ENCODE results near the gene MCIDAS. TPM values are rescaled to one million over a fixed set of nuclear protein-coding genes. Genes with fewer than 3 reads are reported as not detected.

Gene MCIDAS
- total RNA-seq, 1 experiment from 2014 or later: 2.9 TPM

- in situ Hi-C loops (cut with HindIII; ENCODE audit: low pct_unique_long_range_greater_than_20kb, low sequenced_read_pairs): no loop called here
- H3K27ac ChIP-seq (ENCODE audit: low read length): no peak overlapping the region
- TF ChIP-seq, protein P1, sequence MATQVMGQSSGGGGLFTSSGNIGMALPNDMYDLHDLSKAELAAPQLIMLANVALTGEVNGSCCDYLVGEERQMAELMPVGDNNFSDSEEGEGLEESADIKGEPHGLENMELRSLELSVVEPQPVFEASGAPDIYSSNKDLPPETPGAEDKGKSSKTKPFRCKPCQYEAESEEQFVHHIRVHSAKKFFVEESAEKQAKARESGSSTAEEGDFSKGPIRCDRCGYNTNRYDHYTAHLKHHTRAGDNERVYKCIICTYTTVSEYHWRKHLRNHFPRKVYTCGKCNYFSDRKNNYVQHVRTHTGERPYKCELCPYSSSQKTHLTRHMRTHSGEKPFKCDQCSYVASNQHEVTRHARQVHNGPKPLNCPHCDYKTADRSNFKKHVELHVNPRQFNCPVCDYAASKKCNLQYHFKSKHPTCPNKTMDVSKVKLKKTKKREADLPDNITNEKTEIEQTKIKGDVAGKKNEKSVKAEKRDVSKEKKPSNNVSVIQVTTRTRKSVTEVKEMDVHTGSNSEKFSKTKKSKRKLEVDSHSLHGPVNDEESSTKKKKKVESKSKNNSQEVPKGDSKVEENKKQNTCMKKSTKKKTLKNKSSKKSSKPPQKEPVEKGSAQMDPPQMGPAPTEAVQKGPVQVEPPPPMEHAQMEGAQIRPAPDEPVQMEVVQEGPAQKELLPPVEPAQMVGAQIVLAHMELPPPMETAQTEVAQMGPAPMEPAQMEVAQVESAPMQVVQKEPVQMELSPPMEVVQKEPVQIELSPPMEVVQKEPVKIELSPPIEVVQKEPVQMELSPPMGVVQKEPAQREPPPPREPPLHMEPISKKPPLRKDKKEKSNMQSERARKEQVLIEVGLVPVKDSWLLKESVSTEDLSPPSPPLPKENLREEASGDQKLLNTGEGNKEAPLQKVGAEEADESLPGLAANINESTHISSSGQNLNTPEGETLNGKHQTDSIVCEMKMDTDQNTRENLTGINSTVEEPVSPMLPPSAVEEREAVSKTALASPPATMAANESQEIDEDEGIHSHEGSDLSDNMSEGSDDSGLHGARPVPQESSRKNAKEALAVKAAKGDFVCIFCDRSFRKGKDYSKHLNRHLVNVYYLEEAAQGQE (IDR thresholded peaks at IDR 0.05; ENCODE audit: insufficient read depth in 1 of 2, low read depth in 2 of 2, low read length in 1 of 2): no peak
- TF ChIP-seq POLR2AphosphoS5 (IDR thresholded peaks at IDR 0.05; ENCODE audit: low read depth, low read length) (no peak), TCF7L2 (IDR thresholded peaks at IDR 0.05; ENCODE audit: low read depth, low read length) (peak; percentile 77)
- intact Hi-C loops (cut with micrococcal nuclease; ENCODE audit: unreplicated experiment): no loop called here
- no peaks in the 10 kb centered on the region; the same call in 1 of the 2 replicates for H3K27me3 ChIP-seq (ENCODE audit: control insufficient read depth, insufficient read depth, low read length)
- DNase-seq (ENCODE audit: low read depth, low spot score): no peak
- BruUV-seq (replicated peaks): no TSS peak
- ChIA-PET CTCF (no interaction called here), POLR2A (interaction anchor here (0.6 kb wide), 1 partner anchor 11 kb away, joined by 3 read pairs; no protein-coding TSS in a partner anchor)
- ATAC-seq: peak; percentile 62; the same call in 1 of the 2 replicates
- no peak overlapping the region for H3K4me3 ChIP-seq (ENCODE audit: low read depth in 2 of 2, low read length in 2 of 2)
- H3K9me3 ChIP-seq (ENCODE audit: control insufficient read depth, insufficient read depth, low read depth, low read length): no peaks in the 10 kb centered on the region
- peaks cover 7% of the 10 kb centered on the region; the same call in 1 of the 2 replicates for H3K4me1 ChIP-seq (ENCODE audit: control insufficient read depth, insufficient read depth, low read length)
- no peaks in the 10 kb centered on the region for H3K36me3 ChIP-seq (ENCODE audit: control insufficient read depth, insufficient read depth, low read length)
Measured at GRCh38 chr5:55211184-55211874, 15.8 kb downstream of the MCIDAS start.

DNA sequence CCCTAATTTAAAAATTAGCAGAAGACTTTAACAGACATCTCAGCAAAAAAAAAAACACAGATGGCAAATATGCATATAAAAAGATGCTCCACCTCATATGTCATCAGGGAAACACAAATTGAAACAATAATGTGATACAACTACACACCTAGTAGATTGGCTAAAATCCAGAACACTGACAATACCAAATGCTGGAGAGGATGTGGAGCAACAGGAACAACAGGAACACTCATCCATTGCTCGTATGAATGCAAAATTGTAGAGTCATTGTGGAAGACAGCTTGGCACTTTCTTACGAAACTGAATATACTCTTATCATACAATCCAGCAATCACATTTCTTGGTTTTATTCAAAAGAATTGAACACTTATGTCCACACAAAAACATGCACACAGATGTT is 22.1 kb downstream of the MCIDAS start:
- ATAC-seq (no peak), DNase-seq (ENCODE audit: low read depth, low spot score) (no peak)
- ChIA-PET POLR2A (no interaction called here), CTCF (no interaction called here)
- in situ Hi-C loops (cut with HindIII; ENCODE audit: low pct_unique_long_range_greater_than_20kb, low sequenced_read_pairs) (no loop called here), intact Hi-C loops (cut with micrococcal nuclease; ENCODE audit: unreplicated experiment) (no loop called here)
- H3K36me3 ChIP-seq (ENCODE audit: control insufficient read depth, insufficient read depth, low read length): no peaks in the 10 kb centered on the region
- no peak for TF ChIP-seq TCF7L2 (IDR thresholded peaks at IDR 0.05; ENCODE audit: low read depth, low read length)
- no peak for TF ChIP-seq SIN3A (IDR thresholded peaks at IDR 0.05; ENCODE audit: borderline replicate concordance, insufficient read depth, low read depth, low read length)
- TF ChIP-seq POLR2AphosphoS5 (IDR thresholded peaks at IDR 0.05; ENCODE audit: low read depth, low read length): no peak
- TF ChIP-seq CTCF (IDR thresholded peaks at IDR 0.05): no peak
- TF ChIP-seq, protein P1 (IDR thresholded peaks at IDR 0.05; ENCODE audit: insufficient read depth in 1 of 2, low read depth in 2 of 2, low read length in 1 of 2): no peak
- H3K27ac ChIP-seq (ENCODE audit: low read length): no peak overlapping the region
- H3K4me1 ChIP-seq (ENCODE audit: control insufficient read depth, insufficient read depth, low read length): no peaks in the 10 kb centered on the region
- no peaks in the 10 kb centered on the region; the same call in 1 of the 2 replicates for H3K27me3 ChIP-seq (ENCODE audit: control insufficient read depth, insufficient read depth, low read length)
- no TSS peak for BruUV-seq (replicated peaks)
- H3K9me3 ChIP-seq (ENCODE audit: control insufficient read depth, insufficient read depth, low read depth, low read length): no peaks in the 10 kb centered on the region
- H3K4me3 ChIP-seq (ENCODE audit: low read depth in 2 of 2, low read length in 2 of 2): no peak overlapping the region

Measured in Panc1 (cell line).